Measurements from ENCODE around the gene ALOX15.
"Not testable (repeated sequence)": the region's sequence is repeated elsewhere in the genome, so short reads cannot be mapped to it uniquely, and the experiment has no call there.

The ALOX15 gene

GRCh38 chr17:4657678-4658077 lies 16.2 kb upstream of the ALOX15 start:
- no peak overlapping the region for H2BK12ac ChIP-seq (ENCODE audit: low read length)
- no peak overlapping the region for H2BK15ac ChIP-seq (ENCODE audit: low read length)
- no peak overlapping the region for H4K8ac ChIP-seq (ENCODE audit: low read depth, low read length)
- H3K27me3 ChIP-seq (ENCODE audit: control insufficient read depth in 3 of 3, insufficient read depth in 3 of 3, low read depth in 1 of 3, low read length in 3 of 3): peaks cover 0 to 4% (median 0%) of the 10 kb centered on the region in 3 experiments
- H3K18ac ChIP-seq (ENCODE audit: low read length): no peak overlapping the region
- no peak overlapping the region for H3K23ac ChIP-seq (ENCODE audit: low read depth, low read length, poor library complexity)
- no CpG with 5 or more reads among the region's 2 CpGs for WGBS, 2 donors (ENCODE audit: extremely low coverage in 2 of 2, insufficient read length in 2 of 2, insufficient replicate concordance in 1 of 2)
- DNase-seq (ENCODE audit: low spot score): no peak
- H2AFZ ChIP-seq (ENCODE audit: low read length): no peak overlapping the region
- no peak overlapping the region for H3K4me2 ChIP-seq (ENCODE audit: insufficient read depth, low read length, poor library complexity, severe bottlenecking)
- no peak overlapping the region for H3K27ac ChIP-seq (replicated peaks; ENCODE audit: low read length)
- no peaks in the 10 kb centered on the region for H3K79me1 ChIP-seq (ENCODE audit: low read depth, low read length)
- H3K14ac ChIP-seq (ENCODE audit: low read length): no peak overlapping the region
- no peak overlapping the region for H2BK120ac ChIP-seq (ENCODE audit: low read depth, low read length)
- H3K9me3 ChIP-seq (replicated peaks in 1 of 2; ENCODE audit: control insufficient read depth in 2 of 2, insufficient read depth in 1 of 2, low read depth in 1 of 2, low read length in 2 of 2): no peaks in the 10 kb centered on the region
- no peaks in the 10 kb centered on the region for H3K36me3 ChIP-seq (replicated peaks in 1 of 2; ENCODE audit: control insufficient read depth in 2 of 2, insufficient read depth in 2 of 2, low read length in 2 of 2)
- no peak overlapping the region for H3K9ac ChIP-seq (ENCODE audit: low read depth, low read length, poor library complexity)
- no peak overlapping the region for H2AK5ac ChIP-seq (ENCODE audit: low read depth, low read length)
- no peak overlapping the region for H4K91ac ChIP-seq (ENCODE audit: low read depth, low read length, poor library complexity)
- H3K4ac ChIP-seq (ENCODE audit: low read length): no peak overlapping the region
- H2BK5ac ChIP-seq (ENCODE audit: low read length): no peak overlapping the region
- no peaks in the 10 kb centered on the region for H3K4me1 ChIP-seq (ENCODE audit: control insufficient read depth in 2 of 2, insufficient read depth in 1 of 2, low read depth in 1 of 2, low read length in 2 of 2)
- no peak overlapping the region for H3K4me3 ChIP-seq (ENCODE audit: low read length in 2 of 2)

GRCh38 chr17:4655933-4656332 lies 14.5 kb upstream of the ALOX15 start:
- H3K23ac ChIP-seq (ENCODE audit: low read depth, low read length, poor library complexity); H3K14ac ChIP-seq (ENCODE audit: low read length); H2BK12ac ChIP-seq (ENCODE audit: low read length); H2AK5ac ChIP-seq (ENCODE audit: low read depth, low read length); H4K8ac ChIP-seq (ENCODE audit: low read depth, low read length); H2BK15ac ChIP-seq (ENCODE audit: low read length); H3K9me3 ChIP-seq (replicated peaks in 1 of 2; ENCODE audit: control insufficient read depth in 2 of 2, insufficient read depth in 1 of 2, low read depth in 1 of 2, low read length in 2 of 2); H2BK5ac ChIP-seq (ENCODE audit: low read length); H3K36me3 ChIP-seq (replicated peaks in 1 of 2; ENCODE audit: control insufficient read depth in 2 of 2, insufficient read depth in 2 of 2, low read length in 2 of 2); H2BK120ac ChIP-seq (ENCODE audit: low read depth, low read length); DNase-seq (ENCODE audit: low spot score); H3K27ac ChIP-seq (replicated peaks; ENCODE audit: low read length); H2AFZ ChIP-seq (ENCODE audit: low read length); H3K9ac ChIP-seq (ENCODE audit: low read depth, low read length, poor library complexity); H3K4me1 ChIP-seq (ENCODE audit: control insufficient read depth in 2 of 2, insufficient read depth in 1 of 2, low read depth in 1 of 2, low read length in 2 of 2); H3K79me1 ChIP-seq (ENCODE audit: low read depth, low read length); H3K4me3 ChIP-seq (ENCODE audit: low read length in 2 of 2); H3K18ac ChIP-seq (ENCODE audit: low read length); H3K4me2 ChIP-seq (ENCODE audit: insufficient read depth, low read length, poor library complexity, severe bottlenecking); H4K91ac ChIP-seq (ENCODE audit: low read depth, low read length, poor library complexity); H3K4ac ChIP-seq (ENCODE audit: low read length); H3K27me3 ChIP-seq (ENCODE audit: control insufficient read depth in 3 of 3, insufficient read depth in 3 of 3, low read depth in 1 of 3, low read length in 3 of 3): not testable (repeated sequence)
- WGBS, 2 donors (ENCODE audit: extremely low coverage in 2 of 2, insufficient read length in 2 of 2, insufficient replicate concordance in 1 of 2): no CpG with 5 or more reads among the region's 7 CpGs

GRCh38 chr17:4652997-4653396 lies 11.5 kb upstream of the ALOX15 start:
- Histone ChIP-seq H3K4me3 (ENCODE audit: low read length in 2 of 2) (no peak overlapping the region), H4K91ac (ENCODE audit: low read depth, low read length, poor library complexity) (no peak overlapping the region), H2AFZ (ENCODE audit: low read length) (no peak overlapping the region), H3K14ac (ENCODE audit: low read length) (no peak overlapping the region), H3K79me1 (ENCODE audit: low read depth, low read length) (no peaks in the 10 kb centered on the region), H3K4me1 (ENCODE audit: control insufficient read depth in 2 of 2, insufficient read depth in 1 of 2, low read depth in 1 of 2, low read length in 2 of 2) (peaks cover 0 to 2% of the 10 kb centered on the region in 2 donors), H3K27ac (replicated peaks; ENCODE audit: low read length) (no peak overlapping the region), H2BK120ac (ENCODE audit: low read depth, low read length) (no peak overlapping the region), H3K9ac (ENCODE audit: low read depth, low read length, poor library complexity) (no peak overlapping the region), H3K36me3 (replicated peaks in 1 of 2; ENCODE audit: control insufficient read depth in 2 of 2, insufficient read depth in 2 of 2, low read length in 2 of 2) (no peaks in the 10 kb centered on the region), H3K4me2 (ENCODE audit: insufficient read depth, low read length, poor library complexity, severe bottlenecking) (no peak overlapping the region), H2BK12ac (ENCODE audit: low read length) (no peak overlapping the region), H3K27me3 (ENCODE audit: control insufficient read depth in 3 of 3, insufficient read depth in 3 of 3, low read depth in 1 of 3, low read length in 3 of 3) (peaks cover 0 to 10% (median 0%) of the 10 kb centered on the region in 3 experiments), H3K9me3 (replicated peaks in 1 of 2; ENCODE audit: control insufficient read depth in 2 of 2, insufficient read depth in 1 of 2, low read depth in 1 of 2, low read length in 2 of 2) (no peaks in the 10 kb centered on the region), H2BK15ac (ENCODE audit: low read length) (no peak overlapping the region), H3K23ac (ENCODE audit: low read depth, low read length, poor library complexity) (no peak overlapping the region), H2BK5ac (ENCODE audit: low read length) (no peak overlapping the region), H2AK5ac (ENCODE audit: low read depth, low read length) (no peak overlapping the region), H3K18ac (ENCODE audit: low read length) (no peak overlapping the region), H4K8ac (ENCODE audit: low read depth, low read length) (no peak overlapping the region), H3K4ac (ENCODE audit: low read length) (no peak overlapping the region)
- no CpG with 5 or more reads among the region's 5 CpGs for WGBS, 2 donors (ENCODE audit: extremely low coverage in 2 of 2, insufficient read length in 2 of 2, insufficient replicate concordance in 1 of 2)
- no peak for DNase-seq (ENCODE audit: low spot score)

- Histone ChIP-seq H3K4me3 (ENCODE audit: low read length in 2 of 2) (no peak overlapping the region), H4K91ac (ENCODE audit: low read depth, low read length, poor library complexity) (no peak overlapping the region), H3K23ac (ENCODE audit: low read depth, low read length, poor library complexity) (no peak overlapping the region), H2AK5ac (ENCODE audit: low read depth, low read length) (no peak overlapping the region), H3K4me1 (ENCODE audit: control insufficient read depth in 2 of 2, insufficient read depth in 1 of 2, low read depth in 1 of 2, low read length in 2 of 2) (peaks cover 0 to 2% of the 10 kb centered on the region in 2 donors), H4K8ac (ENCODE audit: low read depth, low read length) (no peak overlapping the region), H2AFZ (ENCODE audit: low read length) (no peak overlapping the region), H3K9ac (ENCODE audit: low read depth, low read length, poor library complexity) (no peak overlapping the region), H3K27ac (replicated peaks; ENCODE audit: low read length) (no peak overlapping the region), H2BK120ac (ENCODE audit: low read depth, low read length) (no peak overlapping the region), H2BK5ac (ENCODE audit: low read length) (no peak overlapping the region), H2BK15ac (ENCODE audit: low read length) (no peak overlapping the region), H3K27me3 (ENCODE audit: control insufficient read depth in 3 of 3, insufficient read depth in 3 of 3, low read depth in 1 of 3, low read length in 3 of 3) (peaks cover 0 to 26% (median 0%) of the 10 kb centered on the region in 3 experiments), H3K18ac (ENCODE audit: low read length) (no peak overlapping the region), H2BK12ac (ENCODE audit: low read length) (no peak overlapping the region), H3K79me1 (ENCODE audit: low read depth, low read length) (no peaks in the 10 kb centered on the region), H3K4me2 (ENCODE audit: insufficient read depth, low read length, poor library complexity, severe bottlenecking) (no peak overlapping the region), H3K9me3 (replicated peaks in 1 of 2; ENCODE audit: control insufficient read depth in 2 of 2, insufficient read depth in 1 of 2, low read depth in 1 of 2, low read length in 2 of 2) (no peaks in the 10 kb centered on the region), H3K36me3 (replicated peaks in 1 of 2; ENCODE audit: control insufficient read depth in 2 of 2, insufficient read depth in 2 of 2, low read length in 2 of 2) (no peaks in the 10 kb centered on the region), H3K4ac (ENCODE audit: low read length) (no peak overlapping the region), H3K14ac (ENCODE audit: low read length) (no peak overlapping the region)
- DNase-seq (ENCODE audit: low spot score): no peak
- WGBS, 2 donors (ENCODE audit: extremely low coverage in 2 of 2, insufficient read length in 2 of 2, insufficient replicate concordance in 1 of 2): no CpG with 5 or more reads among the region's 2 CpGs
Observed at GRCh38 chr17:4648741-4649140, 7.3 kb upstream of the ALOX15 start.
